Measurements from ENCODE around the gene TRPV2. TPM values are rescaled to one million over a fixed set of nuclear protein-coding genes. Genes with fewer than 3 reads are reported as not detected.

Gene TRPV2
- total RNA-seq, 1 experiment from 2014 or later = 34.9 TPM

GRCh38 chr17:16475179-16475704 lies 59.9 kb downstream of the TRPV2 start:
- BruUV-seq (replicated peaks) = no TSS peak
- POLR2A ChIA-PET = no interaction called here
- ATAC-seq = no peak

GRCh38 chr17:16477255-16477654 lies 61.9 kb downstream of the TRPV2 start:
- H3K9me3 ChIP-seq (ENCODE audit: control insufficient read depth, insufficient read depth, low read depth, low read length) = no peaks in the 10 kb centered on the region
- intact Hi-C loops (cut with micrococcal nuclease; ENCODE audit: unreplicated experiment) = no loop called here
- H3K36me3 ChIP-seq (ENCODE audit: control insufficient read depth, insufficient read depth, low read length) = no peaks in the 10 kb centered on the region
- no TSS peak for BruUV-seq (replicated peaks)
- ATAC-seq (peak; percentile 74), DNase-seq (ENCODE audit: low read depth, low spot score) (no peak)
- ChIA-PET POLR2A (no interaction called here), CTCF (interaction anchor here (0.6 kb wide), 1 partner anchor 48 kb away, joined by 4 read pairs; no protein-coding TSS in a partner anchor)
- no peak overlapping the region for H3K27ac ChIP-seq (ENCODE audit: low read length)
- no peaks in the 10 kb centered on the region for H3K4me1 ChIP-seq (ENCODE audit: control insufficient read depth, insufficient read depth, low read length)
- H3K4me3 ChIP-seq (ENCODE audit: low read depth in 2 of 2, low read length in 2 of 2) = no peak overlapping the region
- H3K27me3 ChIP-seq (ENCODE audit: control insufficient read depth, insufficient read depth, low read length) = no peaks in the 10 kb centered on the region
- in situ Hi-C loops (cut with HindIII; ENCODE audit: low pct_unique_long_range_greater_than_20kb, low sequenced_read_pairs) = no loop called here
- TF ChIP-seq SIN3A (IDR thresholded peaks at IDR 0.05; ENCODE audit: borderline replicate concordance, insufficient read depth, low read depth, low read length) = no peak
- no peak for TF ChIP-seq REST (IDR thresholded peaks at IDR 0.05; ENCODE audit: insufficient read depth in 1 of 2, low read depth in 2 of 2, low read length in 1 of 2)
- TF ChIP-seq POLR2AphosphoS5 (IDR thresholded peaks at IDR 0.05; ENCODE audit: low read depth, low read length) = no peak
- TF ChIP-seq CTCF (IDR thresholded peaks at IDR 0.05) = no peak
- TF ChIP-seq TCF7L2 (IDR thresholded peaks at IDR 0.05; ENCODE audit: low read depth, low read length) = no peak

More at GRCh38 chr17:16475179-16475704, 59.9 kb downstream of the TRPV2 start:
- intact Hi-C loops (cut with micrococcal nuclease; ENCODE audit: unreplicated experiment) = no loop called here
- no peak for TF ChIP-seq POLR2AphosphoS5 (IDR thresholded peaks at IDR 0.05; ENCODE audit: low read depth, low read length)
- no peak for TF ChIP-seq REST (IDR thresholded peaks at IDR 0.05; ENCODE audit: insufficient read depth in 1 of 2, low read depth in 2 of 2, low read length in 1 of 2)
- TF ChIP-seq TCF7L2 (IDR thresholded peaks at IDR 0.05; ENCODE audit: low read depth, low read length) = no peak
- no peak for TF ChIP-seq CTCF (IDR thresholded peaks at IDR 0.05)
- no peak for TF ChIP-seq SIN3A (IDR thresholded peaks at IDR 0.05; ENCODE audit: borderline replicate concordance, insufficient read depth, low read depth, low read length)
- Histone ChIP-seq H3K27ac (ENCODE audit: low read length) (no peak overlapping the region), H3K4me1 (ENCODE audit: control insufficient read depth, insufficient read depth, low read length) (no peaks in the 10 kb centered on the region), H3K27me3 (ENCODE audit: control insufficient read depth, insufficient read depth, low read length) (no peaks in the 10 kb centered on the region), H3K9me3 (ENCODE audit: control insufficient read depth, insufficient read depth, low read depth, low read length) (no peaks in the 10 kb centered on the region), H3K4me3 (ENCODE audit: low read depth in 2 of 2, low read length in 2 of 2) (no peak overlapping the region), H3K36me3 (ENCODE audit: control insufficient read depth, insufficient read depth, low read length) (no peaks in the 10 kb centered on the region)
- no peak for DNase-seq (ENCODE audit: low read depth, low spot score)
- in situ Hi-C loops (cut with HindIII; ENCODE audit: low pct_unique_long_range_greater_than_20kb, low sequenced_read_pairs) = no loop called here
- CTCF ChIA-PET = interaction anchor here (0.7 kb wide), 1 partner anchor 54 kb away, joined by 4 read pairs; no protein-coding TSS in a partner anchor
